HG02759 (cell line): ENCODE measurements around the gene ABL1.

ENCODE experiments used
- ATAC-seq: cut with Tn5 transposase; IDR thresholded peaks from one replicate; pipeline ENCODE4 v1.9.1; 2021; ENCODE audit warnings: mild to moderate bottlenecking, moderate library complexity; ENCODE audit not compliant: unreplicated experiment

Gene ABL1

DNA sequence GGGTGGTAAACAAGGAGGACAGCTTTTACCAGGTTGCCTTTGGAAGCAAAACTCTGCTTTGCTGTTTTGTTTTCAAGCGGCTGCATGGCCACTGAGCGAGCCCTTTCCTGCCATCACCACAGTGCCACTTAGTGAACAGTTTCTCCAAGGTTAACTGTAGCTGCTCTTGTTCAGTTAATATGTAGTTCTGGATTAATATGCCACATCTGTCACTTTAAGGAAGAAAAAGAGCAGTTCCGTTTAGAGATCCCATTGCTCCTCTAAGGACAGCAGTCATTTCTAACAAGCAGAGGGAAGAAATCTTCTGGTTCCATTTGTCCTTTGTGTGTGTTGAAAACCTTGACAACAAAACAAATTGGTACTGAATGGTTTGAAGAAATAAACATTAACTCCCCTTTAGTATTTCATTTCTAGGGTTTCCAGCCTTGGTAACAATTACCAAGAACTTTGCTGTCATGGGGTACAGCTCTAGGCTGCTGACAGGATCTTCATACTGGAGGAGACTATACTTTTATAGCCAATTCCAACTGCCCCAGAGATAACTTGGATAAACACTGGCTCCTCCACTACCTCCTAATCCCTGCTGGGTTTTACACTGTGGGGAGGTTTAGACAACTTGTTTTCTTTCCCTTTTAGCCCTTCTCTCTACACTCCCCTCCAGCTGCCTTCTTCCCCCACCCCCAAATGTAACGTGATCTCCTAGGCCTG, 10.3 kb upstream of the ABL1 start:
- ATAC-seq = no peak

DNA sequence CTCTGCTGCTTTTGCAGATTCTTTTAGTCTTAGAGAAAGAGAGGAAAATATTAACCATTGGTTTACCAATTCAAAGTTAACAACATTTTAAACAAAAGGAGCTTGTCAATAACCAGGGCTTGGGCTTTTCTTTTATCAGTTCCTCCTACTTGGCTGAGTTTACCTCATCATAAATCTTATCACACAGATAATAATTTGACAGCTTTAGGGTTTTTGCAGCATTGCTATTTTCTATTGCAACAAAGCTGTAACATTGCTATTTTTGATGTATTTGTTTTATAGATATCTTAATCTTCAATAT, 9.8 kb upstream of the ABL1 start:
- ATAC-seq = no peak

DNA sequence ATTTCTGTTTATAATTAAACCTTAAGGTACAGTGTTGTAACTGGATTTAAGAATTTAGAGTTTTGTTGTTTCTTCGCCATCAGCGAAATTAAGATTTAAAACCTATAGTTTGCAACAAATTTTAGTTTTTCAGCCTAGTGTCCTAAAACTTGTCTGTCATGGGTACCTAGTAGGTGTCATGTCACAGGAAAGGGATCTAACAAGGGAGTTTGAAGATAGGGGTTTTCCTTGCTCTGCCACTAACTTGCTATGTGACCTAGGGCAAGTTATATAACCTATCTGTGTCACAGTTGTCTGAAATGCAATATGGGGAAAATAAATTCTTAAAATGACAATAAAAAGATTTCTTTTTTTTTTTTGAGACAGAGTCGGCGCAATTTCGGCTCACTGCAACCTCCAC, 9.2 kb upstream of the ABL1 start:
- ATAC-seq = no peak

DNA sequence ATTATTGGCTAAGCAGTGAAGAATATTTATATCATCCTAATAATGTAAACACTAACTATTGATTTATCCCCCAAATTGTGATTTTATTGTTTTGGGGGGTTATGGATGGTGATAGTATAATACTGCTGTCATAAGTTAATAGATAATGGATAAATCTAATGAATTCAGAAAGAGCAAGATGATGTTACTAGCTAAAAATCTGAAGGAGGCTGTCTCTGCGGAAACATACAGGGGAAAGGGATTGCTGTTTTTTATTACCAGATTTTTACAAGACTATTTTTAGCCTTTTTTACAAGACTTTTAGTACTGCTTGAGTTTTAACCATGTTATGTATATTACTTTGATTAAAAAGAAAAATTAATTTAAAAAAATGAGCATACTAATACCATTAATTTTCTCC, 5.3 kb upstream of the ABL1 start:
- ATAC-seq = no peak

DNA sequence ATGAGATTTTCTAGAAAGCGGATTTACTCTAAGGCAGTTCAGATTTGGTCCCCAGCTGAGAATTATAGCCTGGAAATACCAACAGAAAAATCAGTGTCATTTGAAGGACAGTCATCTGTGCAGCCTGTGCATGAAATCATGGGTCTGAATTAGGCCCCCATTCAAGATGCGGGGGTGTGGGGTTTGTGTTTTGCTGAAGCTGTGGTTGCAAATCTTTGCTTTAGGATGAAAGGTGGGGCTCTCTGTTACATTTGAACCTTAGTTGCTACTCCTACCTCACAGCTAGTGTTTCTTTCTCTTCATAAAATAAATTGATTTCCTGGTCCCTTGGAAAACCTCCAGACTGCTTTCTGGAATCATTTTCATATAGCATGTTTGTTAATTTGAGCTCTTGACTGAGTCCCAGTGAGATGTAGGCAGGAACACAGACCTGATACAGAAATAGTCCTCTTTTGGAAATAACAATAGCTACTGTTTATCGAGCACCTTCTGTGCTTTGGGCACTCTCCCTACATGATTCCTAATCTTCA, 4.8 kb upstream of the ABL1 start:
- no peak for ATAC-seq

DNA sequence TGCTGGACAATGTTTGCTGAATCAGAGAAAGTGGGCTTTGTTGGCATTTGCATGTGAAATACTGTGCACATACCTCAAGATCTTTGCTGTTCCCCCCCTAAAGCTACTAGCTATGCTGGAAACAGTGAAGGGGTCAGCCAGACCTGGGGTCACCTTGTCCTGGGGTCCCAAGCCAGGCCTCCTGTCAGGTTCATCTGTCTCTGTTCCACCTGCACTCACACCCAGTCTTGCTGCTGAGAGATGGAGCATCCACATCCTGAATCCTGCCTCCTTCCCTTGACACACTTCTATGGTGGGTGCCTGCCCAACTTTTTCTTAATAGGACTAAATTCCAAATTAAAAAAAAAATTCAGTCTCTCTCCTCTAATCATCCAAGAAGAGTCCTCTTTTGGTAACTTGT, 4.0 kb upstream of the ABL1 start:
- ATAC-seq = no peak

DNA sequence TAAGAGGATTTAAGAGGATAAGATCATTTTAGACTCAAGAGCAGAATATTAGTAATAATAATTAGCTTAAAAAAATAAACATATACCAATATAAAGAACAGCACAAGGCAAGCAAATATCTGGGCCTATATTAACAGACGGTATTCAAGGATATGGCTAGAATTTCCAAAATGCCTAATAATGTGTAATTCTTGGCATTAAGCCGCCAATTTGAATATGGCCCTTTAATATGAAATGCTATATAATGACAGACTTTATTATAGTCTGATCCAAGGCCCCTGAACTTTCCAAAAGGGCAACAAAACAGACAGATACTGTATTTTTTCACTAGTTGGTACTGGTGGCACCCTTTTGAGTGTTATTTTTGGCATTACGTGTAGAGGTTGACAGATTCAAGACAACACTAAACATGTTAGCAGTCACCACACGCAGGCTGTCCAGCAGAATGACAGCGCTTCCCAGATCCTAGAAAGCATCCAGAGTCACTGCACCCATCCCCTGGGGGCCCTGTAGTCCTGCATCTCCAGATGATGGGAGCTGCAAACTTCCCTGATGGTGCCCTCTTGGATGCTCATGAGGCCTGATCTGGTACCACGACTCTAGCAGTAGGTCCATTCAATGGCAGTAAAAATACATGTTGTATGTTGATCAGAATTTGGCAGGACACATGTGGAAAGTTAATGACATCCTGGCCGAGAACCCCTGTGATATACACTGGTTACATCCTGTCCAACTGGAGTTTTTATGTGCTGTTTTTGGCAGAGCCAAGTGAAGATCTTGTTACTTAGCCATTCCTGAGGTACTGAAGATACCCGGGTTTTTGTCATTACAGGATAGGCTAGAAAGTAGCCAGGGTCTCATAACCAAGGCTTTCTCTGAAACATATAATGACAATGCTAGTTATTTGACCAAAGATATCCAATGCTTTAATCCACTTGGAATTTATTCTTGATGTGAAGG, 1.7 kb upstream of the ABL1 start:
- ATAC-seq = no peak

DNA sequence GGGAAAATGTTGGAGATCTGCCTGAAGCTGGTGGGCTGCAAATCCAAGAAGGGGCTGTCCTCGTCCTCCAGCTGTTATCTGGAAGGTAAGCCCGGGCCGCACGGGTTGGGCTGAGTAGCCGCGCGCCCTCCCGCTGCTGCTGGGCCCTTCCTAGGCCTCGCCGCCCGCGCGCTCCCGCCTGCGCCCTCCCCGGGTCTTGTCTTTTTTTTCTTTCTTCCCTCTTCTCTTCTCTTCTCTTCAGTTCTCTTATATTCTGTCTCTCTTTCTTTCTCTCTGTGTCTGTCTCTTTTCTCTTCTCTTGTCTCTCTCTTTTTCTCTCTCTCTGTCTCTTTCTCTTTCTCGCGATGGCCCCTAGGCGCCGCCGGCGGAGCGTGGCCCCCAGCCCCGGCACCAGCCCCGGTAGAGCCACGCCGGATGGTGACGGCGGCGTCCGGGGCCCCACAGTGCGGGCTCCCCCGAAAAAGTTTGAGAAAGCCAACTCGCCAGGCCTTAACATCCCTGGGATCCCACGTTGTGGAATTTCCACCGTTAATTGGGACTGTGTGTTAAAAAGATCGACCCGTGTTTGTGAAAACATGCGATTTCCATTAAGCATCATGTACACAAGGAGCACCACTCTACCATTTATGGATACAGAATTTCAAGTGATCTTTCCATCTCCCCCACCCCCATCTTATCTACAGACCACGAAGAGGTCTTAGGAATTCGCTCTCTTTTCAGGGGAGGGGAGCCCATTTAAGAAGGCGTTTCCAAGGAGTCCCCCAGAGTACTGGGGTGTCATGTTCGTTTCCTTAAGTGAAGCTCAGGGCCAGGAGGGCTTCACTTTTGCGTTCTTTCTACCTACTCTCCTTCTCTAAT, 616 bp downstream of the ABL1 start:
- ATAC-seq = peak; percentile 32

DNA sequence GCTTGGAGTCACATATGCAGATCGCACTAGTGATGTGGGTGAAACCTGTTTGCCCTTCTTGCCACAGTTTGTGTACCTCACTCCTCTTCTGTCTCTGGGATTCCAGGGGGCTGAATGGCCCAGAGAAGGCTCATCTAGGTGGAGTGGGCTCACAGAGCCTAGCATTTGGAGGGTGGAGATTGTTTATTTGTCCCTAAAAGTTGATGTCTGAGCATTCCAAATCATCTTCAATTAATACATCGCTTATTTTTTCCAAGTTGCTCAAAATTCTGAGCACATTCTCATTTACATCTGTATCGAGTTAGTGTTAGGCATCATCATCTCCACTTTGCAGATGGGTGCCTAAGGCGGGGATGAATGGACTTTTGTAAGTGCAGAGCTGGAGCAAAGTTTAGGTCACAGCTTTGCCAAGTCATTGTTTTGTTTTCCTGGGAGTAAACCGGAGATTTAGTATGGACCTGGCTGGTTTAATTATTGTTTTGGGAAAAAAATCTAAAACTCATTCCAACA, 2.0 kb downstream of the ABL1 start:
- ATAC-seq = no peak

DNA sequence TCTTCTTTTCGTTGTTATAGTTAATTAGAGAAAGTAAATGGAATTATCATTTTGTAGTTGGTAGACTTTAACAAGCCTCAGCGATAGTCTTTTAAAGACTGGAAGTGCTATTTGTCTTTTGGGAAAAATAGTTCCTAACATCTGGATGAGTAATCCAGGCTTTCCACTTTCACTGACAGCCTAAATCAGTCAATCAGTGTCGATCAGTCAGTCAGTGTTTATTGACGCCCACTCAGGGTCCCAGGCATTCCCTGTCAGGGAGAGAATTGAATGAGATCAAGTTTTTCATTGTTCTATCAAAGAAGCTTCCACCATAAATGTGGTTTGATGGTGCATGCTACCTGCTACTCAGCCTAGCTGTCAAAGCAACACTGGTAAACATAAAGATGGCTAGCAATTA, 2.6 kb downstream of the ABL1 start:
- no peak for ATAC-seq

DNA sequence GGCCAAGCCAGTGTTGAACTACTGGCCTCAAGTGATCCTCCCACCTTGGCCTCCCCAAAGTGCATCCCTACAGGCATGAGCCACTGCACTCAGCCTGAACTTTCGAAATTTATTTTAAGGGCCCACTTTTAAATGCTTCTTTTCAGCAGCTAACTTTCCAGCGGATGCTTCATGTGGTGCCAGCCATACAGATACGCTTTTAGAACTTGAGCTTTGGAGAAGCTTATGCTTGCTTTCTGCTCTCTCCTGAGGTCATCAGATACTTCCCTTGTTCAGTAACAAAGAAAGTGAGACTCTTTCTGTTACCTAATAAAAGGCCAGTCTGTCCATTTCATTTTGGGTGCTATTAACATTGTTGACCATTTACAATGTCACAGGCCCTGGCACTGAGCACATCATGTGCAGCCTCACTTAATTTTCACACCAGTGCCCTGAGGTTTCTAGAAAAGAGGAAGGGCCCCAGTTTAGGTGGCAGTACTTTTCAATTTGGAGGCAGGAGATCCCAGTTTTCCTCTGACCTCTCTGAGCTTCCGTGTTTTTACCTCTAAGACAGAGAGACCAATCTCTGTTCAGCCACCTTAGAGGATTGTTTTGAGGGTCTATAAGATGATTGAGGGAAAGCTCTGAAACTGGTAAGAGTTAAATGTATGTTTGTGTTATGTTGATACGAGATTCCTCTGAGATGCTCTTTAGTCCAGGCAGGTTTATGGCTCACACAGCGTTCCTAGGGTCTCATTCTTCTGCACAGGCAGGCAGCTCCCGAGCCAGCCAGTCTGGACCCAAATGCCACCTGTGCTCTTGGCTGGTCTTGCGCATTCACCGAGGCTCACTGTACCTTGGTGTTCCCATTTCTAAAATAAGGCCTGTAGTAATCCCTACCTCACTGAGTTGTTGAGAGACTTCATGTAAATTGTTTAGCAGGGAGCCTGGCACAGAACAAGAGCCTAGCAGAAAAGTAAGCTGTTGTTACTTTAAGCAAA, 4.4 kb downstream of the ABL1 start:
- no peak for ATAC-seq

DNA sequence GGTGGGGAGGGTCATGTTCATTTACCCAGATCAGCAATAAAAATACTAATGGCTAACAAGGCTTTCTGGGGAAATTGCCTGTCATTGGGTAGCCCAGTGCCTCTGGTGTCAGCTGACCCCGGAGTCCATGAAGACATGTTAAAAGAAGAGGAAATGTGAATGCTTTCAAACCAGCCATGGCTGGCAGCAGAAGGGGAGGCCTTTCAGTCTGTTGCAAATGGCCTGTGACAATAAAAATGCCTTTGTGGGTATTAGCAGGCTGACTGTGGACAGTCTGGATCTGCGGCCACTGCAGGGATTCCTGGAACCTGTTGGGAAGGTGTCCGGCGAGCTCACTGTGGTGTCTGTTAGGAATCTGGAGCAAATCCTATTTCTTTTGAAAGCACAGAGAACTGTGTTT, 7.5 kb downstream of the ABL1 start:
- no peak for ATAC-seq

DNA sequence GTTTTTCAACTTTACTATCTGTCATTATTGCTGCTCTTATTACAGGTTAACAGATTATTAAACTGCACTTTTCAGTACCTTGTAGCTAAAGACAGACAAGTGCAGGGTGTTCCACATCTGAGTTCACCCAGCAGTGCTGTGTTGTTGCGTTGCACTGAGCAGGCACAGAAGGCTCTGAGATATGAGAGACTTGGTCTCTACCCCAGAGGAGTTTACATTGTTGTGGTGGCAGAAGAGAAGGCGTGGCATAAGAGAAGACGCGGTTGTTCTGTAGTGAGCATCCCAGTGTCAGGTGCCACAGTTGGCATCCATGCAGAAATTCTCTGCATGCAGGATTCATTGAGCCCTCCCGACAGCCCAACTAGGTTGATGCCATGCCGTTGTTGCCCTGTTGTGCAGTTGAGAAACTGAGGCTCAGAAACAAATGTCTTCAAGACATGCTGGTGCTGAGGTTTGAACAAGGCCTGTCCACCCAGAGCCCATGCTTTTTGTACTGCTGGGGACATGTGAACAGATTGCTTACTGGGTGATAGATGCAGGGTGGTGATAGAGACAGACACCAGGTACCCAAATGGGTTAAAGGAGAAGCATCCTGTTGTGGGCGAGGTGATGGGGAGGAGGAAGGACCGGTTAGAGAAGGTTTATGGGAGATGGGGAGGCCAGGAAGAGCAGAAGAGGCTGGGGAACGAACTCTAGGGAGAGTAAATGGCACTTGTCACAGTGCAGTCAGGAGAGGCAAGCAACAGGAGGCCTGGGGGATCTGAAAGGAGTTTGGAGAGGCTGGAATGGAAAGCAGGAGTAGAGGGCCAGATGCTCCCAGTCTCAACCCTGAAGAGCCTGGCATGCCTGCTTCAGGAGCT, 8.2 kb downstream of the ABL1 start:
- no peak for ATAC-seq

DNA sequence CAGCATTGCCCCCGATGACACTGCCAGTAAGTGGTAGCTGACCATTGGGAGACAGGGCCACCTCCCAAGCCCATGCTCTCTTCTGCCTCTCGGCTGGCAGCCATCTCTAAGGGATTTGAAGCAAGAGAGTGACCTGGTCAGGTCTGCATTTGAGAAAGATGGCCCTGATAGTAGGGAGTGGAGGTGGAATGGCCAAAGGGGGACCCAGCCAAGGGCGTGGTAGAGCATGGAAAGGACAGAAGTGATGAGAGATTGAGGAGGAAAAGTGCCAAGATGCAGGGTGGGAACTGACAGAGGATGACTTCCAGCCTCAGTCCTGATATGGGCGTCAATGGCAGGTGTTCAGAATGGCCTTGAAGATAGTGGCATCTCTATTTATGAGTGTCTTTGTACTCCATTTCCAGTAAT, 9.0 kb downstream of the ABL1 start:
- ATAC-seq = no peak

DNA sequence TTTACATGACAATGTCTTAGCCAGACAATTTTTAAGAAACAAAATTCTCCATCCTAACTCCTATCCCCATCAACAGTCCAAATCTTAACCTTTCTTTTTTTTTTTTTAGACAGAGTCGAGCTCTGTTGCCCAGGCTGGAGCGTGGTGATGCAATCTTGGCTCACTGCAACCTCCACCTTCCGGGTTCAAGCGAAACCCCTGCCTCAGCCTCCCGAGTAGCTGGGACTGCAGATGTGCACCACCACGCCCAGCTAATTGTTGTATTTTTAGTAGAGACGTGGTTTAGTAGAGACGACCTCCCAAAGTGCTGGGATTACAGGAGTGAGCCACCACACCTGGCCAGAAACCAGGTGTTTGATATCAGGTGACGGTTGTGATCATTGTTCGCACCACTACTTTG, 10.2 kb downstream of the ABL1 start:
- ATAC-seq = no peak

DNA sequence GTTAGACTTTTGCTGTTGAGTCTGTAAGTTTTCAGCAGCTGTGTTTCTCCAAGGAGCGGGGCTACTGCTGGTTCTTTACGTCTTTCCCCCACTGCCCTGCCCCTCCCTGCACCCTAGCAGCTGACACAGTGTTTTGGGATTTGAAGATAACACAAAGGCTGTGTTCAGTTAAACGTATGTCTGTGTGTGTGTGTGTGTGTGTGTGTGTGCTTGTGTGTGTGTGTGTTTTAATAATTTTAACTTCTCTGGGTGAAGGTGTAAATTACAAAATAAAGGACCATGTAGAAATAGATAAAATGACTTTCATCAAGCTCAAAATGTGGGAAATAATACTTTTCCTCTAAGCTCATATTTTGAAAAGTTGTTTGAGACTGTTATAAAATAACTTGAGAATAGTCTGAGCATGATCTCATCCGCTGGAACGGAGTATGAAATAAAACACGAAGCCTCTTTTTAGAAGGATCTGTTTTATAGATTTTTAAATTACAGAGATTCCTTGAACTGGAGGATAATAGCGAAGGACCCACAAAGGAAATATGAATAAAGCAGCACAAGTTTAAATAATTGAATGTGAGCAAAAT, 10.9 kb downstream of the ABL1 start:
- ATAC-seq = no peak

DNA sequence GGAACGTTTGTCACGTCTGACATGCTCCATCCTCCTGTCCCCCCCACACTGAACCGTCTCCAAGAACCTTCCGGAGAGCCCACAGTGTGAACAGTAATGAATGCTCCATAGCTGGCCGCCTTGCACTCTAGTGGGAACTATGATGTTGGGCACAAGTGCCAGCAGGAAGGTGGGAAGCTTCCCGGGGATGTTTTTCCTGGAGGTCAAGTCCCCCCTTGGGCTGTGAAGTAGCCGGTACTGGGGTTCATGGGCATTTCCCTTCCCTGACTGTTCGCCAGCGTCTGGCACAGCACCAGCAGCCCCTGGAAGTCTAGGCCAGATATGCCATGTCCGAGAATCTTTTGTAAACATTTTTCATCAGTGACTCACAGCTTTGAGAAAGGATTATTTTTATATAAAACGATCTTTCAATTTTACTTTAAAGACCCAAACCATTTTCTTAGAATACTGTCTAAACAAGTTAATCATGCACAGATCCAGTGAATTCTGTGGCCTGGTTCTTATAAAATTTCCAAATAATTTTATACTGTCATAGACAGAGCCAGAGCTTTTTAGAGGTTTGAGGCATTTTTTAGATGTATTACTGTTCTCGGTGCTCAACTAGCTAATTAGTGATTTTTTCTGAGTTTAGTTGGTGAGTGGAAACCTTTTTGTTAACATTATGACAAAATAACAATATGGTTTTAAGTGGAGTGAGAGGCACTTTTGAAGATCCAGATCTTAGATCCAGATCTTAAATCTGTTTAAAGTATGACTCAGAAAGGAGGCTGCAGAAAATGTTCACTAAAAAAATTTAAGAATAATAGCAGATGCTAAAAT, 11.6 kb downstream of the ABL1 start:
- no peak for ATAC-seq
